ENCODE results near the gene ADAMTS2. TPM values are rescaled to one million over a fixed set of nuclear protein-coding genes. Genes with fewer than 3 reads are reported as not detected.

ADAMTS2 gene
- total RNA-seq, 4 donors from 2014 or later = 2.3 to 10.6 (median 3.0) TPM

GRCh38 chr5:179121667-179122111, 223.6 kb downstream of the ADAMTS2 start:
- TF ChIP-seq, protein P1, sequence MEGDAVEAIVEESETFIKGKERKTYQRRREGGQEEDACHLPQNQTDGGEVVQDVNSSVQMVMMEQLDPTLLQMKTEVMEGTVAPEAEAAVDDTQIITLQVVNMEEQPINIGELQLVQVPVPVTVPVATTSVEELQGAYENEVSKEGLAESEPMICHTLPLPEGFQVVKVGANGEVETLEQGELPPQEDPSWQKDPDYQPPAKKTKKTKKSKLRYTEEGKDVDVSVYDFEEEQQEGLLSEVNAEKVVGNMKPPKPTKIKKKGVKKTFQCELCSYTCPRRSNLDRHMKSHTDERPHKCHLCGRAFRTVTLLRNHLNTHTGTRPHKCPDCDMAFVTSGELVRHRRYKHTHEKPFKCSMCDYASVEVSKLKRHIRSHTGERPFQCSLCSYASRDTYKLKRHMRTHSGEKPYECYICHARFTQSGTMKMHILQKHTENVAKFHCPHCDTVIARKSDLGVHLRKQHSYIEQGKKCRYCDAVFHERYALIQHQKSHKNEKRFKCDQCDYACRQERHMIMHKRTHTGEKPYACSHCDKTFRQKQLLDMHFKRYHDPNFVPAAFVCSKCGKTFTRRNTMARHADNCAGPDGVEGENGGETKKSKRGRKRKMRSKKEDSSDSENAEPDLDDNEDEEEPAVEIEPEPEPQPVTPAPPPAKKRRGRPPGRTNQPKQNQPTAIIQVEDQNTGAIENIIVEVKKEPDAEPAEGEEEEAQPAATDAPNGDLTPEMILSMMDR (IDR thresholded peaks at IDR 0.05) = no peak
- TF ChIP-seq POLR2A (IDR thresholded peaks at IDR 0.05) = no peak
- intact Hi-C loops (cut with DNase I; ENCODE audit: low total_unique reads) = no loop called here
- H3K4me3 ChIP-seq (ENCODE audit: low read depth, poor library complexity, severe bottlenecking) = no peak overlapping the region
- WGBS, 2 donors = 88 to 94% methylated on average over 25 of the region's 25 CpGs
- DNase-seq (ENCODE audit: low spot score in 2 of 2) = peak; percentile 4 to 82

DNA sequence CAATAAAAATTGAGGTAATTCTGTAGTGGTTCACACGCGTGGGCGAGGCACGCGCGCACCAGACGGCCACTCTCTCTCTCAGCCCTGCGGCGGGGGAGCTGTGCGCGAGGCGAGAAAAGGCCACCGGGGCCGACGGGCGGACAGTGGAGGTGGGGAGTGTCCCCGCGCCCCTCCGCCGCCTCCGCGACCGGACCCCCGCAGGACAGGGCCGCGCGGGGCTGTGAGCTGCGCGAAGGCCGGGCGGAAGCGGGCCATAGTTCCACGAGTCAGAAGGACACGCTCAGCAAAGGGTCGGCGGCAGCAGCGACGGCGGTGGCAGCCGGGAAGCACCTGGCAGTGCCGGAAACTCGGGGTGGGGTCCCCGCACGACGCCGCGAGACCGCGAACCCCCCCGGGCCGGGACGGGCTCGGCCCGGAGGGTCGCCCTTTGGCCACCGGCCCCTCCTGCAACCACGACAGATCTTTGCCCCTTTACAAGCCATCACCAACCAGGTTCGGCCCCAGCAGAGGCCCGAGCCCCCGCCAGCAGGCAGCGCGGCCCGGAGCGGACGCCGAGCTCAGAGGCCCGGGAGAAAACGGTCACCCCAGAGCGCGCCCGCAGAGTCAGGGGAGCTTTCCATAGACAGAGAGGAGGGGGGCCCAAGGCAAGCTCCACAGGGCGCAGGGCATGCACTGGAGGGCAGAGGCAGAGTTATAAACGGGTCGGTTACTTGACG, 224.2 kb downstream of the ADAMTS2 start:
- intact Hi-C loops (cut with DNase I; ENCODE audit: low total_unique reads) = no loop called here
- DNase-seq (ENCODE audit: low spot score in 2 of 2) = no peak
- WGBS, 2 donors = 81 to 97% methylated on average over 66 to 71 of the region's 75 CpGs
- TF ChIP-seq POLR2A (IDR thresholded peaks at IDR 0.05) = no peak
- TF ChIP-seq, protein P1 (IDR thresholded peaks at IDR 0.05) = no peak
- H3K4me3 ChIP-seq (ENCODE audit: low read depth, poor library complexity, severe bottlenecking) = no peak overlapping the region

DNA sequence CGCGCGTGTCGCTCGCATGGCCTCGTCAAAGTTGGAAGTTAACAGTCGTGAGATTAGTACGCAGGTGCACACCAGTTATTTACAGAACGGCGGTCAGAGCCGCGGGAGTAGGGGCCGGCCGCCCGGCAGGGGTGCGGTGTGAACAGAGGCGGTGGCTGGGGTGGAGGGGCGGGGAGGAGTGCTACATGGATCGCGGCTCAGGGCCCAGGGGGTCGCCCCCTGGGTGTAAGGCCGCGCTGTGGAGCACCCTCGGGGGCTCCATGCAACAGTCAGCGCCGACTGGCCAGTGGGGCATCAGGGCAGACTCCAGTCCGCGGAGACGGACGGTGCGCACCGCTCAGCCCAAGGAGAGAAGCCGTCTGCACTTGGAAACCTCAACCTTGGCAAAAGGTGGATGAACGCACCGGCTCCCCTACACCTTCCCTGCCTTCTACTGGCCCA, 224.8 kb downstream of the ADAMTS2 start:
- no peak overlapping the region for H3K4me3 ChIP-seq (ENCODE audit: low read depth, poor library complexity, severe bottlenecking)
- 96 to 97% methylated on average over 35 of the region's 35 CpGs for WGBS, 2 donors
- peak in 1 of 2 donors; percentile 68 for DNase-seq (ENCODE audit: low spot score in 2 of 2)
- intact Hi-C loops (cut with DNase I; ENCODE audit: low total_unique reads) = no loop called here
- TF ChIP-seq, protein P1 (IDR thresholded peaks at IDR 0.05) = no peak
- TF ChIP-seq POLR2A (IDR thresholded peaks at IDR 0.05) = no peak

DNA sequence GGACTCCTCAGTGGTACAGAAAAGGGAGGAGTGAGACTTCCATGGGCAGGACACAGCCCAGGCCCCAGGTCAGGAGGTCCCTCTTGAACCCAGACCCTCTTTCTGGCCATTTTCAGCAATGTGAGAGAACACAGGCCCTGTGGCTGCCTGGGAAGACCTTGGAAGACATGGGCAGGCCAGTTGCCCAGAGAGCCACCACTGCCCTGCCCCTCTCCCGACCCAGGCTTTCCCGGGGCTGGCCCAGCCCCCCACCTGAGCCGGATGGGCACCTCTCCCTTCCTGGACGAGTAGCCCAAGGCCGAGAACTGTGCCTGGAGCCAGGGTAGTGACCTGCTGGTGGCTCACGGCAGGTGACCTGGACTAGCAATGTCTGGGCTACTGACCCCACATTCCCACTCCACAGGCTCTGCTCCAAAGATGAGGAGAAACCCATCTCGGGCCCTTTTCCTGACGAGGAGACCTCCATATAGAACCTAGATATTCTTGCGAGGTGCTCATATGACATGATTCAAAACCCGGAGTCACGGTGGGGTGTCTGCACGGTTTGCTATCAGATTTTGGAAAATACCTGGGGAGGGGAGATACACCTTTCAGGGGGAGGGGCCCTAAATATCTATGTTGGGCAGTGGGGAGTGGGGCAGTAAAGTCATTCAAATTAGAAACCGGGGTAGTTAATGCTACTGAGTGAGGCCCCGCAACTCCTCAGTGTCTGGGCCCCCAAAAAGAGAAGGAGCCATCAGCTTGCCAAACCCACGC, 225.7 kb downstream of the ADAMTS2 start:
- intact Hi-C loops (cut with DNase I; ENCODE audit: low total_unique reads) = no loop called here
- TF ChIP-seq, protein P1 (IDR thresholded peaks at IDR 0.05) = no peak
- no peak for TF ChIP-seq POLR2A (IDR thresholded peaks at IDR 0.05)
- WGBS, 2 donors = 94 to 95% methylated on average over 15 of the region's 15 CpGs
- no peak overlapping the region for H3K4me3 ChIP-seq (ENCODE audit: low read depth, poor library complexity, severe bottlenecking)
- peak in 1 of 2 donors; percentile 70 for DNase-seq (ENCODE audit: low spot score in 2 of 2)

GRCh38 chr5:179118756-179119414, 226.4 kb downstream of the ADAMTS2 start:
- DNase-seq (ENCODE audit: low spot score in 2 of 2) = peak in 1 of 2 donors; percentile 26
- 88 to 92% methylated on average over 10 of the region's 10 CpGs for WGBS, 2 donors
- TF ChIP-seq, protein P1 (IDR thresholded peaks at IDR 0.05) = no peak
- TF ChIP-seq POLR2A (IDR thresholded peaks at IDR 0.05) = no peak
- intact Hi-C loops (cut with DNase I; ENCODE audit: low total_unique reads) = no loop called here
- H3K4me3 ChIP-seq (ENCODE audit: low read depth, poor library complexity, severe bottlenecking) = no peak overlapping the region

Measured in lower leg skin (tissue), 4 donors.